HG02623 (cell line): Measurements from ENCODE around the gene PDHX.

Experiments used
- ATAC-seq: cut with Tn5 transposase; IDR thresholded peaks from one replicate; pipeline ENCODE4 v1.9.1; 2021; ENCODE audit warnings: moderate library complexity; ENCODE audit not compliant: unreplicated experiment

The PDHX gene

DNA sequence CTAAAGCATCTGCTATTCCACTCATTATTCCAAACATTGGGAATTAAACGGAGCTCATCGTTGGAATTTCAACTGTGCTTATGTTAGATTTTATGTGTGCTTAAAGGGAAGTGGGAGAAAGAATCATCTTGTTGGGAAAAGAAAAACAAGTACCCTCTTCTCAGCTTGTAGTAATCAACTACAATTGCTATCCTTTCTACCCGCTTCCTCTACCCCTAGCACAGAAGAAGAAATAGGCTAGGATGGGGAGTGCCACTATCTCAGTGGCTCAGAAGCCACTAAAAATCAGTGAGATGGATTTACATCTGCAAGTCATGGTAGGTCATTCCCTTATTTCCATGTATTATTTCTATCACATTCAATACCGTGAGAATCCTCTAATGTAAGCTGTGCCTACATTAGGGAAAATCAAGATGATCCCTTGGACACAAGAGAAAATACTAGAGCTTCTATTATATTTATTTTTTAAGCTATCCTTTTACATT lies 124.7 kb downstream of the PDHX start:
- no peak for ATAC-seq

DNA sequence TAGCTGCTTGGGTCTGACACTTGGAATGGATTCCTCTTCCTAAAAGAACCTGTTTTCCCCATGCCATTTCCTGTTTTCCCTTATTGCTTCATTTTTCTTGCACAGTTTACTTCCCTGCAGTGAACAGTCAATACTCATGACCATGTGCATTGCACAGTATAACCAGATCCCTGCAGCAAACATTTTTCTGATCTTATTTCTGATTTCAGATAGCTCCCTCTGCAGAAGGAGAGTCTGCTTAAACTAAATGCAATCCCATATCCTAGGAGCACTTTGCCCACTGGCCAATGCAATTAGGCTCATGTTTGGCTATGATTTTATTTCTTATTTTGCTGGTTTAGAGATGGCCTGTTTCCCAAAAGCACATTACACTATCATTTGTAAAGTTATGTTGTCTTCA lies 125.8 kb downstream of the PDHX start:
- no peak for ATAC-seq

DNA sequence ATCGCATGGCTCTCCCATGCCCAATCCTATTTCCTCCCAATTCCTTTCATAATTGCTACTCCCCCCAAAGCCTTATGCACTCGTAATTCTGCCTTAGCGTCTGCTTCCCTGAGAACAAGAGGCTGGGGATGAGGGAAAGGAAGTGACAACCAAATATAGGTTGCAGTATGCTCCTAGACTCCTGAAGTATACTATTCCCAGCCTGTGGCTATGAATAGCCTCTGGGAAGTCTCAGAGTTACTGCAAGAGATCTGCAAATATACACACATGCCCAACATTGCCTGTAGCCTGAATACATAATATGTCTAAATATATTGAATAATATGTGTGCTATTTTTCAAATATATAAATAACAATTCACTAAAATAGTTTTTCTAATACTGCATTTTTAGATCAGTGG lies 126.5 kb downstream of the PDHX start:
- no peak for ATAC-seq

DNA sequence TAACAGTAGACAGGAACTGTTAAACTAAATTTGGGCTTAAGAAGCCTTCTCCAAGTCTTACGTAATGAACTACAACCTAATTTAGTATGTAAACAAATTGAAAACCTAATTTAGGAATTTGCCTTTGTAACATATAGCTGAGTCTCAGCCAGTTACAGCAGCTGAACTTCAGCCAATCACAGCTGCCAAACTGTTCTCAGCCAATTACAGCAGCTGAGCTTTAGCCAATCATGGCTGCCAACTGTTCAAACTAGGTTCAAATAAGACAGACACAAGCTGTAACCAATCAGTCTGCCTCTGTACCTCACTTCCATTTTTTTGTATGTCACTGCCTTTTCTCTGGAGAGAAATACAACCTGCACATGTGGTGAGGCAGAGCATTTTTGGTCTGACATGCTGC lies 127.5 kb downstream of the PDHX start:
- no peak for ATAC-seq

DNA sequence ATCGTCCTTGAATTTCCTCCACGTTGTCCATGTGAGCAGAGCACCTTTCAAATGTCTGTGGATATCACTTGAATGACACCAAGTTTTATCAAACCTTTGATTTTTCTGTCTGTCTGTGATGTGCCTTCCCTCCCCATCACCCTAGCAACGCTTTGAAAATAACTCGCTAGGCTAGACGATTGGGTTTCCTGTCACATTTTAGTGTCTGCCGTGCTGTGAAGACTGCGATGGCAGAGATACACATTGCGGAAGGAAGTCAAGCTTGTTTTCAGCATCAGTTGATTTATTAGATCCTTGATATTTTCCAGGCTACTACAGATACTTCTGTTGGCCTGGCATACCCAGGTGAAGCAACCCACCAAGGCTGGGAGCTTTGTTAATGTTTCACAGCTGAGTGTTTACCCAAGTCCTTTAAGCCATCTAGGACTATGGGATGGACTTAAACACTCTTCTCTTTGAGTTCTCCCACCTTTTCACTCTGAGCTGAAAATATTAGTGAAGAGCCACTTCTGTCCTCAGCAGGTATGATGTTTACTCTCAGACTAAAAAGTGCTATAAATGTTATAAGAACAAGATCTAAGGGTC lies 128.9 kb downstream of the PDHX start:
- no peak for ATAC-seq
